HAP-1 (cell line): ENCODE measurements around the gene MSANTD7.

ENCODE experiments used
- DNase-seq, 2 experiments: peaks; one replicate each; pipeline ENCODE4 v3.0.0-alpha.2; 2016 to 2020; ENCODE audit warnings: low spot score in 2 of 2
- H3K27me3 ChIP-seq: fragments of 250-450 bp; sonication (Bioruptor Pico); 2 replicates; pipeline ENCODE4 v1.5.1; 2020; ENCODE audit warnings: low read depth, mild to moderate bottlenecking, moderate library complexity
- H3K36me3 ChIP-seq: fragments of 250-450 bp; sonication (Bioruptor Pico); replicated peaks from 2 replicates; pipeline ENCODE4 v1.5.1; 2020; ENCODE audit warnings: mild to moderate bottlenecking
- H3K4me1 ChIP-seq: fragments of 250-450 bp; sonication (Bioruptor Pico); 2 replicates; pipeline ENCODE4 v1.5.1; 2020; ENCODE audit warnings: mild to moderate bottlenecking
- H3K4me3 ChIP-seq: fragments of 250-450 bp; sonication (Bioruptor Pico); 2 replicates; pipeline ENCODE4 v1.5.1; 2020; ENCODE audit warnings: mild to moderate bottlenecking, moderate library complexity
- H3K9me3 ChIP-seq: fragments of 250-450 bp; sonication (Bioruptor Pico); 2 replicates; pipeline ENCODE4 v1.5.1; 2020; ENCODE audit warnings: mild to moderate bottlenecking, moderate library complexity
- in situ Hi-C: fragments of 300-500 bp; cut with MboI; formaldehyde crosslinking; loops from 3 replicates; pipeline ENCODE4 v1.14.3; 2020; ENCODE audit warnings: low sequenced_read_pairs, inconsistent platforms, mixed read lengths

MSANTD7 gene

DNA sequence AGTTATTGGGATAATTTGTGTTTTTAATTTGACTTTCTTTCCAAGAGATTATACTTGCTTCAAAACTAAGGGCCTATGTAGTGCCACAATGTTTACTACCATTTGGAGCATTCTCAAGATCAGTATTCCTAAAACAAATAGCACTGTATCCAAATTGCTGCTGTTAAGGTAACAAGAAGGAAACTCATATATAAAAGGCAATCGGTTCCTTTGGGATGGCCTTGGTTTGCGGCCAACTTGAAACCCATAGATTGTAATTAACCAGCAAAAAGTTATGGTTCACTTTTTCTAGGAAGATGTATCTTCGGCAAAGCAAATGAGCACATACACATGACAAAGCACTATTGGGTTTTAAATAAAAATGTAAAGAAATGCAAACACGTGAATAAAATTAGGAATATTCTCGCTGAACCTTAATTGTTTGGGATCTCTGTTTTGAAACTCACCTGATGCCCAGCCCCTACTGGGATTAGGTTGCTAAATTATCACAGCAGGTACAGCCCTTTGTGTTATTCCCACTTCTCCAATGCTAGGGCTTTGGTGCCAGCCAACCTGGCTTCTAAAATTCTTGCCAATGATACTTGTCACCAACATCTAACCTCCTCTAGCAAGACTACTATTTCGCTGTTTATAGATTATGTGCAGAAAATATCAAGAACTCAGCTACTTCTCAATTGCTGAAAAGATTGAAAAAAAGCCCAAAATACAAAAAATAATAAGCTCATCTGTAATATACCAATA is 16.3 kb upstream of the MSANTD7 start:
- Histone ChIP-seq H3K36me3 (no peaks in the 10 kb centered on the region), H3K27me3 (no peaks in the 10 kb centered on the region), H3K9me3 (no peaks in the 10 kb centered on the region), H3K4me3 (no peak overlapping the region), H3K4me1 (no peaks in the 10 kb centered on the region)
- in situ Hi-C loops, result loop anchor here (10.0 kb wide), 1 partner anchor 317 kb away; no protein-coding TSS in a partner anchor
- DNase-seq, result no peak

DNA sequence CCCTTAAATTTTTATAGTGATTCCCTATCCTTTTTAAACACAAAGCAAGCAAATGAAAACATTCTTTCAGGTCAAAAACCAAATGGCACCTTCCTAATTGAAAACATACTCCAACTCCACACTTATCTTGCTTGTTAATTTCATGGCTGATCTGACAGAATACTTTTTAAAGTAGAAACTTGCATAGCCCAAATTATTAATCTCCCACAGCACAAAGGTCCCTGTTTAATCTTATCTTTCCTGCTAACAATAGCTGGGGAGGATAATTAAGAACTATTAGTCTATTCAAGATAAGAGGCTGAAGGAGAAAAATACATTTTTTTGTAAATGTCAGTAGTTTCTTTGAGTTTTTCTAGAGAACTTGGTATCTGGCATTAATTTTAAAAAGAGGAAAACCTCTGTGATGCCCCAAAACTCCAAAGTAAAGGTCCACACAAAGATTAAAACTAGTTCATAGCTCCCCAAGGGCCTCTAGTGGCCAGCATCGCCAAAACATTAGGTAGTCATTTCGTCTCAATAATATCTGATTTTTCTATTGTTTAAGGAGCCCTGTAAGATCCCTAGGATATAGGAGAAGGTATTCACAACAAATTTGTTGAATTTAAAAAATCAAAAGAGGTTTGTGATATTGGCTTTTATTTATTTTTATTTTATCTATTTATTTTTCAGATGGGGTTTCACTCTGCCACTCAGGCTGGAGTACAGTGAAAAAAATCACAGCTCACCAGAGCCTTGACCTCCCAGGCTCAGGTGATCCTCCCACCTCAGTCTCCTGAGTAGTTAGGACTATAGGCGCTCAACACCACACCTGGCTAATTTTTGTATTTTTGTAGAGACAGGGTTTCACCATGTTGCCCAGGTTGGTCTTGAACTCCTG is 15.0 kb upstream of the MSANTD7 start:
- peak; percentile 18 to 21 for DNase-seq
- no peaks in the 10 kb centered on the region for H3K27me3 ChIP-seq
- H3K4me1 ChIP-seq, result no peaks in the 10 kb centered on the region
- no peak overlapping the region for H3K4me3 ChIP-seq
- no peaks in the 10 kb centered on the region for H3K9me3 ChIP-seq
- in situ Hi-C loops, result loop anchor here (10.0 kb wide), 1 partner anchor 318 kb away; no protein-coding TSS in a partner anchor
- H3K36me3 ChIP-seq, result no peaks in the 10 kb centered on the region

DNA sequence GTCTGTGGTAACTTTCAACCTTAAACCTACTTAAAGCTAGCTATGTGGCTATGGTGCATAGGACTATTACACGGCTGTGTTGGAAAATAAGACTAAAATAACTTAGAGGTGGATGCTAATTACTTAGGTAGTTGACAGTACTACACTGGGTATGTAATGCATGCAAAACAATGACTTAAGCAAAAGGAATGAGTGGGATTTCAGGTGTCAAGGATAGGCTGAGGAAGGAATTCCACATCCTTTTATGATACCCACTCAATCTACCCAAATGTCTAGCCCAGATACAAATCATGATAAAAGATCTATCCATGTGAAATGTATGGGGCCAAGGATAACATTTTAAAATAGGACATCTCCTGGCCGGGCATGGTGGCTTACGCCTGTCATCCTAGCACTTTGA is 14.1 kb upstream of the MSANTD7 start:
- no peaks in the 10 kb centered on the region for H3K27me3 ChIP-seq
- in situ Hi-C loops, result loop anchor here (10.0 kb wide), 1 partner anchor 319 kb away; no protein-coding TSS in a partner anchor
- no peaks in the 10 kb centered on the region for H3K36me3 ChIP-seq
- no peak overlapping the region for H3K4me3 ChIP-seq
- H3K4me1 ChIP-seq, result no peaks in the 10 kb centered on the region
- no peak for DNase-seq
- no peaks in the 10 kb centered on the region for H3K9me3 ChIP-seq

DNA sequence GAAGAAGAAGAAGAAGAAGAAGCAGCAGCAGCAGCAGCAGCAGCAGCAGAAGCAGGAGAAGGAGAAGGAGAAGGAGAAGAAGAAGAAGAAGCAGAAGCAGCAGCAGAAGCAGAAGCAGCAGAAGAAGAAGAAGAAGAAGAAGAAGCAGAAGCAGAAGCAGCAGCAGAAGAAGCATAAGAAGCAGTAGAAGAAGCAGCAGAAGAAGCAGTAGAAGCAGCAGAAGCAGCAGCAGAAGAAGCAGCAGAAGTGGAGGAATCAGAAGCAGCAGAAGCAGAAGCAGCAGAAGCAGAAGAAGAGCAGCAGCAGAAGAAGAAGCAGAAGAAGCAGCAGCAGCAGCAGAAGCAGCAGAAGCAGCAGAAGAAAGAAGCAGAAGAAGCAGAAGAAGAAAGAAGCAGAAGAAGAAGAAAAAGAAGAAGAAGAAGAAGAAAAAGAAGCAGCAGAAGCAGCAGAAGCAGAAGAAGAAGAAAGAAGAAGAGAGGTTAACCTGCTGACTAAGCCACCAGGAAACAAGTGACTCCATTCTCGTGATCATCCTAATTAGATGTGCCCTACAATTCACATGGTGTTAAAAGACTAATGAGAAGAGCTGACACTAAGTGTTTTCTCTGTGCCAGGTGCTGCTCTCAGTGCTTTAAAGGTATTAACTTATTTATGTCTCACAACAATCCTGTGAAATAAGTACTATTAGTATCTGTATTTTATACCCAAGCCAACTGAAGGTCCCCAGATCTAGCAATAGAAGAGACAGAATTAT is 11.9 kb upstream of the MSANTD7 start:
- Histone ChIP-seq H3K36me3 (no peaks in the 10 kb centered on the region), H3K4me1 (no peaks in the 10 kb centered on the region), H3K4me3 (no peak overlapping the region), H3K9me3 (no peaks in the 10 kb centered on the region), H3K27me3 (no peaks in the 10 kb centered on the region)
- no peak for DNase-seq
- in situ Hi-C loops, result loop anchor here (10.0 kb wide), 1 partner anchor 321 kb away; no protein-coding TSS in a partner anchor

DNA sequence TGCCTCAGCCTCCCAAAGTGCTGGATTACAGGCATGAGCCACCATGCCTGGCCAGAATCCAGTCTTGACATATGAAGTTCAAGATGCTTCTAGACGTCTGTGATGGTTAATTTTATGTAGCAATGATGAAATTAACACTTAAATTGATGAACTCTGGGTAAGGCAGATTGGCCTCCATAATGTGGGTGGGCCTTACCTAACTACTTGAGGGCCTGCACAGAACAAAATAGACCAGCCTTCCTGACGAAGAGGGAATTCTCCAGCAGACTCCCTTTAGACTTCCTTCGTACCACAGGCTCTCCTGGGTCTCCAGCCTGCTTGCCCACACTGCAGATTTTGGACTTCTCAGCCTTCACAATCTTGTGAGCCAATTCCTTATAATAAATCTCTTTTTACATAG is 5.0 kb upstream of the MSANTD7 start:
- Histone ChIP-seq H3K4me1 (peaks cover 6% of the 10 kb centered on the region), H3K9me3 (no peaks in the 10 kb centered on the region), H3K27me3 (no peaks in the 10 kb centered on the region), H3K4me3 (no peak overlapping the region), H3K36me3 (no peaks in the 10 kb centered on the region)
- no peak for DNase-seq
- in situ Hi-C loops, result no loop called here

DNA sequence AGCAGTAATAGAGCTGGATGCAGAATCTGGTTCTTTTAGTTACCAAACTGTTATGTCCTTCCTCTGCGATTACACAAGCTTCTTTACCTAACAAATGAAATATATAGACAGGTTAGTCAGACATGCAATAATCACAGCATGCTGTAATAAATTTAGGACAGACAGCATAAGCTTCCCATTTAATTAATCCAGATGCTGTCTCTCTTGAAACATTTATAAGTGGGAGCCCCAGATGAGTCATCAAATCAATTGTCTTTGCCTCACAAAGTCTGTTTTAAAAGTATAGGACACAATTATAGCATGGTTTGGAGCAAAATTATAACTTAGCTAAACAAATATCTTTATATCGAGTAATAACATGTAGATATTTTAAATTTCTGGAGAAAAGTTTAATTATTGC is 1.9 kb upstream of the MSANTD7 start:
- peaks cover 11% of the 10 kb centered on the region for H3K4me1 ChIP-seq
- in situ Hi-C loops, result no loop called here
- H3K27me3 ChIP-seq, result no peaks in the 10 kb centered on the region
- no peaks in the 10 kb centered on the region for H3K9me3 ChIP-seq
- H3K4me3 ChIP-seq, result no peak overlapping the region
- DNase-seq, result no peak
- H3K36me3 ChIP-seq, result peaks cover 17% of the 10 kb centered on the region

DNA sequence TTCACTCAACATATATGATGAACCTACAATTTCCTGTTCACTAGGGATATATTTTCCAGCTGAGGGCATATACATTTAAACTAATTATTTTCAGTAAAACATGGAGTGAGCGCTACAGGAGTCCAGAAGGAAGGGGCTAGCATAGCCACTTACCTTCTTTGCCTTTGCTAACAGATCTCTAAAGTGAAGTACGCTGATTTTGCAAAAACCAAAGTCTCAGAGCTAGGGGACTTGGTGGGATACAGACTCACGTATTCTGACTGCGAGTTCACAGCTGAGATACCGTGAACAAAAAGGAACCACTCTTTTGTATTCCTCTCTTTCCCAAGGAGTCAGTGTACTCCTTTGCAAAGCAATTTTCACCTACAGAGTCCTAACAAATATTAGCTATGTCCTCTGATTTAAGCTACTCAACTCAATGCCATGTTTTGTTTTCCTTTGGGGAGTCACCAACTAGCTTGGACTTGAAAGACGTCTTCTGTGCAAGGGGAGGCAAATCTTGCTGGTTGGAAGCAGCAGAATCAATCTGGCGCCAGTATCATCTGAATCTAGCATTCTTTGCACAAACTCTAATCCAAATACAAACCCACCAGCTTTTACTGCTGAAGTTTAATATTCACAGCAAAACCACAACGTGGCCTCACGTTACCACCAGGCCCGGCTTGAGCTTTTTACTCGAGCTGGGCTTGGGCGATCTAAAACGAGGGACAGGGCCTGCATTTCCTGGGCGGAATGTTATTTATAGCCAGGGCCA is 926 bp upstream of the MSANTD7 start:
- no peak for DNase-seq
- in situ Hi-C loops, result no loop called here
- Histone ChIP-seq H3K4me1 (peaks cover 11% of the 10 kb centered on the region), H3K27me3 (no peaks in the 10 kb centered on the region), H3K9me3 (no peaks in the 10 kb centered on the region), H3K4me3 (peak overlapping the region; percentile 98), H3K36me3 (peaks cover 26% of the 10 kb centered on the region)

DNA sequence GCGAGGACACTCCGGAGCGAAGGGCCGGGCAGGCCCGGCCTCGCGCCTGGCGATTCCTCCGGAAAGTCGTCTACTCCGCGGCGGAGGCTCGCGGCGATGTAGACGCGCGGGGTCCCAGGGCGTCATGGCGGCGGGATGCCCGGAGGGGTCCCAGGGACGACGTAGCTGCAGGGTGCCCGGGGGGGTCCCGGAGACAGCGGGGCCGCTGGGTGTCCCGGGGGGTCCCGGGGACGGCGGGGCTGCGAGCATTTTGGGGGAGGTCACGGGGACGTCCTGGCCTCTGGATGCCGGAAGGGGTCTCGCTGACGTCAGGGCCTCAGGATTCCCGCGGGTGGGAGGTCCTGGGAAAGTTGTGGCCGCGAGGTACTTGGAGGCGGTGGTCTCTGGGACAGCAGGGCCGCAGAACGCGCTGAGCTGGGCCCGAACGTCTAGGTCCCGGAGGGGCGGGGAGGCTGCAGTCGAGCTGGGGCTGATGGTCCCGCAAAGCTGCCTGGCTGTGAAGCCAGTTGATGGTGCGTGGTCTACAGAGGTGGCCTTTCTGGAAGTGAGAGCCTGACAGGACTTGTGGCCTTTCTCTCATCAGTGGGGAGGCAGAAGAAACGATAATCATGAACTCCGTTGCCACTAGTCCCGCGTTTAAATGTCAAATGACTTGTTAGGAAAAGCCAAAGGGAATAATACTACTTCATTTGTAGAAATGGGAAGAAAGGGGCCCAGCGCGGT is 637 bp downstream of the MSANTD7 start:
- Histone ChIP-seq H3K9me3 (no peaks in the 10 kb centered on the region), H3K36me3 (peaks cover 42% of the 10 kb centered on the region), H3K4me1 (peaks cover 11% of the 10 kb centered on the region), H3K4me3 (peak overlapping the region; percentile 98), H3K27me3 (no peaks in the 10 kb centered on the region)
- in situ Hi-C loops, result no loop called here
- peak in 1 of 2 experiments; percentile 57 for DNase-seq

DNA sequence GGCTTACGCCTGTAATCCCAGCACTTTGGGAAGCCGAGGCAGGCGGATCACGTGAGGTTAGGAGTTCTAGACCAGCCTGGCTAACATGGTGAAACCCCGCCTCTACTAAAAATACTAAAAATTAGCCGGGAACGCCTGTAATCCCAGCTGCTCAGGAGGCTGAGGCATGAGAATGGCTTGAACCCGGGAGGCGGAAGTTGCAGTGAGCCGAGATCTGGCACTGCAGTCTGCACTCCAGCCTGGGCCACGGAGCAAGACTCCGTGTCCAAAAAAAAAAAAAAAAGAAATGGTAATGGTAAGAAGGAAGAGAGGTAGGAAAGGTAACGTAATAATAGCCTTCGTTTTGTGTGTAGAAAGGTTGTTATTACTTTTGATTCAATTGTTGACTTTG is 1.2 kb downstream of the MSANTD7 start:
- DNase-seq, result peak in 1 of 2 experiments; percentile 33
- H3K4me1 ChIP-seq, result peaks cover 11% of the 10 kb centered on the region
- peak overlapping the region; percentile 98 for H3K4me3 ChIP-seq
- H3K36me3 ChIP-seq, result peaks cover 48% of the 10 kb centered on the region
- in situ Hi-C loops, result no loop called here
- H3K27me3 ChIP-seq, result no peaks in the 10 kb centered on the region
- no peaks in the 10 kb centered on the region for H3K9me3 ChIP-seq

DNA sequence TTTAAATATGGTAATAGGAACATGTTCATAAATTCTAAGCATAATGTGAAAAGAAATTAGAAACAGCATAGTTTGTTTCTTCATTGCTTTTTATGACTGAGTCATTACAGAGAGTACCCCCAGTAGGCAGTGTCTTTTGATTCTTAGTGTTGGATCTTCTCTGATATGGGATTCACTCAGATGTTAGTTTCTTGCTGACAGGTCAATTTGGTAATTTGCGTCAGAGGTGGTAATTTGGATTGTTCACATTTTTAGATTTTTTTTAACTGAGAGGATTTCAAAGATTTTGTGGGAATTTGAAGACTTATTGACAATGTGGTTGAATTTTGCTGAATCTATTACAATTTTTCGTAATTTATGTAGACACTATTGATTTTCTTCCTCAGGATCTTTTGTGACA is 2.1 kb downstream of the MSANTD7 start:
- Histone ChIP-seq H3K36me3 (peaks cover 56% of the 10 kb centered on the region), H3K4me3 (no peak overlapping the region), H3K9me3 (no peaks in the 10 kb centered on the region), H3K27me3 (no peaks in the 10 kb centered on the region), H3K4me1 (peaks cover 11% of the 10 kb centered on the region)
- in situ Hi-C loops, result no loop called here
- DNase-seq, result no peak

DNA sequence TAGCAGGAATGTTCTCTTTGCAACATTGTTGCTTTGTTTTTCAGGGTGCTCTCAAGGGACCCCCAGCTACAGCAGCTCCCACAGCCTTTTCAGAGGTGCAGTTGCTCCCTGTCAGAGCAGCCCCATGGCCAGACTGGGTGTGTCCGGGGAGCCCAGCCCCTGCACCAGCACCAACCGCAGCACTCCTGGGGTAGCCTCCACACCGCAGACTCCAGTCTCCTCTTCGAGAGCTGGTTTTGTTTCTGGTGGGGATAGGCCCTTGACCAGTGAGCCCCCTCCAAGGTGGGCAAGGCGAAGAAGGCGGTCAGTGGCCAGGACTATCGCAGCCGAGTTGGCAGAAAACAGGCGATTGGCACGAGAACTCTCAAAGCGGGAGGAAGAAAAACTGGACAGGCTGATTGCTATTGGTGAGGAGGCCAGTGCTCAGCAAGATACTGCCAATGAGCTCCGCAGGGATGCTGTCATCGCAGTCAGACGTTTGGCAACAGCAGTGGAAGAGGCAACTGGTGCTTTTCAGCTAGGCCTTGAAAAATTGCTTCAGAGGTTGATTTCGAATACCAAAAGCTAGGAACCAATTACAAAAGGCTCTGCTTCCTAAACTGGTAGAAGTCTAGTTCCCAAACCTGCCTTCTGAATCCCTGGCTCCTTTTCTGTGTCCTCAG is 5.4 kb downstream of the MSANTD7 start:
- DNase-seq, result no peak
- in situ Hi-C loops, result no loop called here
- no peak overlapping the region for H3K4me3 ChIP-seq
- H3K4me1 ChIP-seq, result peaks cover 5% of the 10 kb centered on the region; the same call in 1 of the 2 replicates
- H3K36me3 ChIP-seq, result peaks cover 56% of the 10 kb centered on the region
- no peaks in the 10 kb centered on the region for H3K27me3 ChIP-seq
- no peaks in the 10 kb centered on the region for H3K9me3 ChIP-seq

DNA sequence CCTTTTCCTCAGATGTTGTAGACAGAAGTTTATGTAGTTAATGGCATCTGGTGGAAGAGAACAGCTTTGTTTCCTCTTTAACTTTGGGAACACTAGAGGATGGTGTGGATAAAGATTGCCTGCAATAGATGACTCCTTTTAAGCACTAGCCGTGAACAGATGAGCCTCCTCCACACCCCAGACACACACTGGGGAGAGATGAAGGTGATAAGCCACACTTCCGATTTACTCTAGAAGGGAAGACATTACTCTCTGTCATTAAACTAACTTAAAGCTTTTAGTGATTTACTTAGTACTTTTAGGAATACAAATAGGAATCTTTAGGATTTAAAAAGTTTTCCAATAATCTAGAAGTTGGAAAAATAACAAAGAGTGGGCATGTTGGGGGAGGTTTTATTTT is 6.8 kb downstream of the MSANTD7 start:
- in situ Hi-C loops, result no loop called here

More for the DNA sequence above, 6.8 kb downstream of the MSANTD7 start:
- Histone ChIP-seq H3K4me3 (no peak overlapping the region), H3K9me3 (no peaks in the 10 kb centered on the region), H3K36me3 (peaks cover 61% of the 10 kb centered on the region), H3K27me3 (no peaks in the 10 kb centered on the region), H3K4me1 (peaks cover 5% of the 10 kb centered on the region; the same call in 1 of the 2 replicates)
- DNase-seq, result no peak
